IMR-90 (cell line): ENCODE results near the gene POU2F1. TPM values are rescaled to one million over a fixed set of nuclear protein-coding genes. Genes with fewer than 3 reads are reported as not detected.

Experiments used
- ATAC-seq: fragments of 200-7000 bp; cut with Tn5 transposase; 2 replicates; pipeline ENCODE4 v1.9.1; 2020; ENCODE audit warnings: low read depth, mild to moderate bottlenecking, moderate library complexity
- BruUV-seq: library from RNA; stranded (reverse); fragments of 400-500 nt; replicated peaks from 2 replicates; lab custom pipeline; 2021; lab: Mats Ljungman, UMichigan
- CTCF ChIA-PET: fragments of 300-600 bp; formaldehyde crosslinking; extraction: SDS; loops from one replicate; lab custom pipeline; 2021; ENCODE audit warnings: antibody characterized with exemption; lab: Yijun Ruan, JAX
- POLR2A ChIA-PET: fragments of 300-600 bp; sonication (Branson Sonifier 250); formaldehyde crosslinking; loops from one replicate; lab custom pipeline; 2022; ENCODE audit warnings: antibody characterized with exemption; ENCODE audit not compliant: unreplicated experiment; lab: Charles Lee
- DNase-seq: peaks from one replicate; pipeline ENCODE4 v3.0.0; 2013
- H2AFZ ChIP-seq: replicated peaks from 2 replicates; pipeline ENCODE3; 2013; ENCODE audit warnings: low read length, mild to moderate bottlenecking; ENCODE audit not compliant: poor library complexity
- H2AK5ac ChIP-seq: 2 replicates; pipeline ENCODE4 v1.6.1; 2013; ENCODE audit warnings: low read depth, low read length, inconsistent platforms
- H2AK9ac ChIP-seq: replicated peaks from 2 replicates; pipeline ENCODE3; 2013; ENCODE audit warnings: mild to moderate bottlenecking, low read depth, low read length, moderate library complexity; ENCODE audit not compliant: poor library complexity
- H2BK120ac ChIP-seq: 2 replicates; pipeline ENCODE4 v1.6.1; 2013; ENCODE audit warnings: low read depth, low read length, inconsistent platforms
- H2BK15ac ChIP-seq: 3 replicates; pipeline ENCODE4 v1.6.1; 2013; ENCODE audit warnings: low read depth, low read length, inconsistent platforms
- H2BK20ac ChIP-seq: 2 replicates; pipeline ENCODE4 v1.6.1; 2013; ENCODE audit warnings: low read depth, mild to moderate bottlenecking, inconsistent platforms, low read length, moderate library complexity
- H2BK5ac ChIP-seq: 2 replicates; pipeline ENCODE4 v1.6.1; 2013; ENCODE audit warnings: mild to moderate bottlenecking, low read depth, low read length, inconsistent platforms; ENCODE audit not compliant: poor library complexity, severe bottlenecking
- H3K14ac ChIP-seq: replicated peaks from 2 replicates; pipeline ENCODE4 v1.6.1; 2013; ENCODE audit warnings: low read depth, low read length, inconsistent platforms
- H3K18ac ChIP-seq: 2 replicates; pipeline ENCODE4 v1.6.1; 2013; ENCODE audit warnings: low read depth, low read length, control low read depth
- H3K23ac ChIP-seq: 2 replicates; pipeline ENCODE4 v1.6.1; 2013; ENCODE audit warnings: low read depth, low read length, inconsistent platforms
- H3K27ac ChIP-seq: 2 replicates; pipeline ENCODE4 v1.5.1; 2013; ENCODE audit warnings: mild to moderate bottlenecking, control low read depth, low read length; ENCODE audit not compliant: insufficient read depth
- H3K27me3 ChIP-seq: 2 replicates; pipeline ENCODE4 v1.6.1; 2013; ENCODE audit warnings: low read length; ENCODE audit not compliant: control insufficient read depth, insufficient read depth
- H3K36me3 ChIP-seq: 2 replicates; pipeline ENCODE4 v1.6.1; 2013; ENCODE audit warnings: low read length, mixed read lengths; ENCODE audit not compliant: control insufficient read depth, insufficient read depth
- H3K4ac ChIP-seq: 2 replicates; pipeline ENCODE4 v1.6.1; 2013; ENCODE audit warnings: low read depth, low read length, inconsistent platforms
- H3K4me1 ChIP-seq: 2 replicates; pipeline ENCODE4 v1.6.1; 2013; ENCODE audit warnings: low read length, mixed read lengths; ENCODE audit not compliant: control insufficient read depth, insufficient read depth
- H3K4me2 ChIP-seq: 2 replicates; pipeline ENCODE4 v1.6.1; 2013; ENCODE audit warnings: low read depth, mild to moderate bottlenecking, control low read depth, low read length, moderate library complexity
- H3K4me3 ChIP-seq: 2 replicates; pipeline ENCODE4 v1.5.1; 2013; ENCODE audit warnings: low read depth, mild to moderate bottlenecking, control low read depth, low read length, moderate library complexity; ENCODE audit not compliant: insufficient read depth
- H3K56ac ChIP-seq: 2 replicates; pipeline ENCODE4 v1.6.1; 2013; ENCODE audit warnings: low read length, inconsistent platforms; ENCODE audit not compliant: insufficient read depth; ENCODE audit errors: extremely low read depth
- H3K79me1 ChIP-seq, 2 experiments: 2 replicates each; pipeline ENCODE4 v1.6.1; 2013; ENCODE audit warnings: low read length in 2 of 2, inconsistent platforms in 1 of 2, low read depth in 1 of 2
- H3K9ac ChIP-seq: 2 replicates; pipeline ENCODE4 v1.6.1; 2013; ENCODE audit warnings: low read depth, low read length, control low read depth
- H3K9me1 ChIP-seq: 2 replicates; pipeline ENCODE4 v1.6.1; 2013; ENCODE audit warnings: low read length, inconsistent platforms; ENCODE audit not compliant: insufficient read depth
- H3K9me3 ChIP-seq: 2 replicates; pipeline ENCODE4 v1.6.1; 2013; ENCODE audit warnings: low read length; ENCODE audit not compliant: control insufficient read depth, insufficient read depth
- H4K20me1 ChIP-seq: 2 replicates; pipeline ENCODE4 v1.6.1; 2013; ENCODE audit warnings: low read length, inconsistent platforms; ENCODE audit not compliant: insufficient read depth
- H4K5ac ChIP-seq: 2 replicates; pipeline ENCODE4 v1.6.1; 2013; ENCODE audit warnings: mild to moderate bottlenecking, low read depth, low read length, control low read depth
- H4K8ac ChIP-seq, 2 experiments: 2 replicates each; pipeline ENCODE4 v1.6.1; 2013; ENCODE audit warnings: low read depth in 2 of 2, low read length in 2 of 2, control low read depth in 1 of 2, inconsistent platforms in 1 of 2
- H4K91ac ChIP-seq: 2 replicates; pipeline ENCODE4 v1.6.1; 2013; ENCODE audit warnings: low read depth, low read length, inconsistent platforms; ENCODE audit not compliant: insufficient read depth
- BHLHE40 ChIP-seq: fragments of 150-350 bp; IDR thresholded peaks from 2 replicates; pipeline ENCODE4 v1.6.1; 2016; ENCODE audit warnings: mild to moderate bottlenecking, low read depth, low read length
- CEBPB ChIP-seq: IDR thresholded peaks from 2 replicates; pipeline ENCODE4 v1.6.1; 2012; ENCODE audit warnings: low read depth, low read length, improper control_type of control experiment
- FOS ChIP-seq: fragments of 150-350 bp; IDR thresholded peaks from 2 replicates; pipeline ENCODE4 v1.6.1; 2016; ENCODE audit warnings: low read depth, low read length
- MAFK ChIP-seq: IDR thresholded peaks from 2 replicates; pipeline ENCODE4 v1.6.1; 2012; ENCODE audit warnings: low read depth, low read length, improper control_type of control experiment
- MAZ ChIP-seq: IDR thresholded peaks from 2 replicates; pipeline ENCODE4 v1.6.1; 2012; ENCODE audit warnings: low read depth, mild to moderate bottlenecking, low read length, improper control_type of control experiment, moderate library complexity, borderline replicate concordance
- NFE2L2 ChIP-seq: fragments of 150-350 bp; IDR thresholded peaks from 2 replicates; pipeline ENCODE4 v1.6.1; 2016; ENCODE audit warnings: low read depth, mild to moderate bottlenecking, low read length
- POLR2A ChIP-seq: IDR thresholded peaks from 2 replicates; pipeline ENCODE4 v1.6.1; 2012; ENCODE audit warnings: mild to moderate bottlenecking, low read depth, low read length
- RFX5 ChIP-seq: IDR thresholded peaks from 2 replicates; pipeline ENCODE4 v1.8.0; 2012; ENCODE audit warnings: low read depth, mild to moderate bottlenecking, low read length, moderate library complexity
- WGBS, 2 experiments: methylation state at CpG; one replicate each; pipeline versions ENCODE4 v1.1.5 to v1.1.7; 2013; ENCODE audit warnings: missing lambda C conversion rate in 2 of 2; ENCODE audit not compliant: insufficient read length in 1 of 2; ENCODE audit errors: extremely low coverage in 2 of 2; 5-methylcytosine and 5-hydroxymethylcytosine counted together
- dilution Hi-C: fragments of 300-500 bp; cut with HindIII; formaldehyde crosslinking; loops from one replicate; pipeline ENCODE4 v1.14.3; 2018; ENCODE audit warnings: low sequenced_read_pairs; ENCODE audit not compliant: unreplicated experiment
- in situ Hi-C: fragments of 300-500 bp; cut with MboI; formaldehyde crosslinking; loops from 3 replicates; pipeline ENCODE4 v1.14.3; 2019; ENCODE audit warnings: low sequenced_read_pairs, inconsistent platforms, mixed read lengths
- intact Hi-C: fragments of 100-400 bp; cut with micrococcal nuclease; formaldehyde crosslinking; loops from 2 replicates; pipeline ENCODE4 v1.10.0; 2022
- polyA plus RNA-seq, 3 experiments: library from polyadenylated mRNA; depleted of rRNA; stranded (reverse); fragments of >200 nt; gene quantifications; 2 replicates each; pipeline ENCODE4 v1.2.3, GENCODE V29; 2012; ENCODE audit warnings: low replicate concordance in 1 of 3
- total RNA-seq: library from RNA; depleted of rRNA; stranded (reverse); fragments of >200 nt; gene quantifications from 2 replicates; pipeline ENCODE4 v1.2.3, GENCODE V29; 2012
- TF ChIP-seq, protein P1 (sequence below): conservative IDR thresholded peaks from 2 replicates; pipeline ENCODE4 v1.5.1; 2012; ENCODE audit warnings: mild to moderate bottlenecking, low read depth, low read length, improper control_type of control experiment
- TF ChIP-seq, protein P2 (sequence below): fragments of 150-350 bp; IDR thresholded peaks from 2 replicates; pipeline ENCODE4 v1.6.1; 2017; ENCODE audit warnings: mild to moderate bottlenecking, antibody characterized with exemption, low read length, low read depth
- TF ChIP-seq, protein P3 (sequence below): fragments of 150-350 bp; IDR thresholded peaks from 2 replicates; pipeline ENCODE4 v1.6.1; 2016; ENCODE audit warnings: low read depth, mild to moderate bottlenecking, low read length, moderate library complexity, borderline replicate concordance

POU2F1 gene
- total and polyA plus RNA-seq, 2 of the 4 experiments (the other 2 are of a cell fraction), result 1.2 to 3.4 TPM

DNA sequence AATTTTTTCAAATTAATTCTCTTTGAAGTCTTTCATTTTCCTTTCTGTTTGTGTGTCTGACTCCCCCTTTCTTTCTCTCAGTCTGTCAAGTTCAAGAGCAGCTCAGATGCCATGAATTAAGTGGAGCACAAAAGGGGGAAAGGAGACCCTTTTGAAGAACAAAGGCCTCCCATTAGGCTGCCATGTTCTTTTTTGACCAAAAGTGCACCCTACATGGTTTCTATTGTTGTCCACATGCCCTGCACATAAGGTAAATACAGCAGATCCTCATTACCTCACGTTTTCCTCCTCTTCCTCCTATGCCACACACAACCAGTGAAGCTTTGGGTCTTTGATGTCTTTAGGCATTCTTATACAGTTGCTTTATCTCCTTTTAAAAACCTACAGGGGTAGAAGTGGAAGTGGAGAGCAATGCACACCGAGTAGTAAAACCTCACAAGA is 47.7 kb downstream of the POU2F1 start:
- no peak overlapping the region for H3K23ac ChIP-seq
- CTCF ChIA-PET, result interaction anchor here (0.5 to 1.9 kb wide), 15 partner anchors 10 to 215 kb away, joined by 3 to 25 read pairs (median 3); no protein-coding TSS in a partner anchor
- H4K91ac ChIP-seq, result no peak overlapping the region
- dilution Hi-C loops (loop anchor here (25.0 kb wide), 1 partner anchor 169 kb away; no protein-coding TSS in a partner anchor), intact Hi-C loops (loop anchor here (1.0 to 5.0 kb wide), 4 partner anchors 46 to 419 kb away; partner anchors contain the start of gene POU2F1), in situ Hi-C loops (loop anchor here (5.0 to 25.0 kb wide), 3 partner anchors 169 to 419 kb away; no protein-coding TSS in a partner anchor)
- DNase-seq (no peak), ATAC-seq (no peak)
- H3K14ac ChIP-seq, result no peak overlapping the region
- H3K79me1 ChIP-seq, result peaks cover 10 to 15% of the 10 kb centered on the region in 2 experiments
- no peak overlapping the region for H4K5ac ChIP-seq
- H2BK5ac ChIP-seq, result no peak overlapping the region
- H2BK20ac ChIP-seq, result no peak overlapping the region
- no peak overlapping the region for H2AK9ac ChIP-seq
- no peak overlapping the region for H2BK15ac ChIP-seq
- no peaks in the 10 kb centered on the region; the same call in 1 of the 2 replicates for H3K4me1 ChIP-seq
- POLR2A ChIA-PET, result interaction anchor here (0.7 kb wide), 1 partner anchor 1635 kb away, joined by 3 read pairs; no protein-coding TSS in a partner anchor
- no peaks in the 10 kb centered on the region for H3K36me3 ChIP-seq
- H3K4me2 ChIP-seq, result no peak overlapping the region
- H3K18ac ChIP-seq, result no peak overlapping the region
- H2AK5ac ChIP-seq, result no peak overlapping the region
- no peak overlapping the region for H2AFZ ChIP-seq
- no peak overlapping the region for H3K27ac ChIP-seq
- H3K4ac ChIP-seq, result no peak overlapping the region
- no peak overlapping the region for H4K8ac ChIP-seq
- no peak overlapping the region for H3K56ac ChIP-seq
- H4K20me1 ChIP-seq, result peaks cover 3% of the 10 kb centered on the region; the same call in 1 of the 2 replicates
- no peaks in the 10 kb centered on the region for H3K9me3 ChIP-seq
- no peak overlapping the region for H2BK120ac ChIP-seq
- no peak overlapping the region for H3K4me3 ChIP-seq
- H3K9ac ChIP-seq, result no peak overlapping the region
- no peaks in the 10 kb centered on the region for H3K9me1 ChIP-seq
- no CpG with 5 or more reads among the region's 2 CpGs for WGBS, 2 experiments
- H3K27me3 ChIP-seq, result no peaks in the 10 kb centered on the region
- TF ChIP-seq, protein P1, sequence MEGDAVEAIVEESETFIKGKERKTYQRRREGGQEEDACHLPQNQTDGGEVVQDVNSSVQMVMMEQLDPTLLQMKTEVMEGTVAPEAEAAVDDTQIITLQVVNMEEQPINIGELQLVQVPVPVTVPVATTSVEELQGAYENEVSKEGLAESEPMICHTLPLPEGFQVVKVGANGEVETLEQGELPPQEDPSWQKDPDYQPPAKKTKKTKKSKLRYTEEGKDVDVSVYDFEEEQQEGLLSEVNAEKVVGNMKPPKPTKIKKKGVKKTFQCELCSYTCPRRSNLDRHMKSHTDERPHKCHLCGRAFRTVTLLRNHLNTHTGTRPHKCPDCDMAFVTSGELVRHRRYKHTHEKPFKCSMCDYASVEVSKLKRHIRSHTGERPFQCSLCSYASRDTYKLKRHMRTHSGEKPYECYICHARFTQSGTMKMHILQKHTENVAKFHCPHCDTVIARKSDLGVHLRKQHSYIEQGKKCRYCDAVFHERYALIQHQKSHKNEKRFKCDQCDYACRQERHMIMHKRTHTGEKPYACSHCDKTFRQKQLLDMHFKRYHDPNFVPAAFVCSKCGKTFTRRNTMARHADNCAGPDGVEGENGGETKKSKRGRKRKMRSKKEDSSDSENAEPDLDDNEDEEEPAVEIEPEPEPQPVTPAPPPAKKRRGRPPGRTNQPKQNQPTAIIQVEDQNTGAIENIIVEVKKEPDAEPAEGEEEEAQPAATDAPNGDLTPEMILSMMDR, result no peak
- TF ChIP-seq RFX5, result no peak
- TF ChIP-seq POLR2A, result no peak
- TF ChIP-seq FOS, result no peak
- TF ChIP-seq, protein P2, sequence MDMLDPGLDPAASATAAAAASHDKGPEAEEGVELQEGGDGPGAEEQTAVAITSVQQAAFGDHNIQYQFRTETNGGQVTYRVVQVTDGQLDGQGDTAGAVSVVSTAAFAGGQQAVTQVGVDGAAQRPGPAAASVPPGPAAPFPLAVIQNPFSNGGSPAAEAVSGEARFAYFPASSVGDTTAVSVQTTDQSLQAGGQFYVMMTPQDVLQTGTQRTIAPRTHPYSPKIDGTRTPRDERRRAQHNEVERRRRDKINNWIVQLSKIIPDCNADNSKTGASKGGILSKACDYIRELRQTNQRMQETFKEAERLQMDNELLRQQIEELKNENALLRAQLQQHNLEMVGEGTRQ, result no peak
- TF ChIP-seq NFE2L2, result no peak
- TF ChIP-seq, protein P3, sequence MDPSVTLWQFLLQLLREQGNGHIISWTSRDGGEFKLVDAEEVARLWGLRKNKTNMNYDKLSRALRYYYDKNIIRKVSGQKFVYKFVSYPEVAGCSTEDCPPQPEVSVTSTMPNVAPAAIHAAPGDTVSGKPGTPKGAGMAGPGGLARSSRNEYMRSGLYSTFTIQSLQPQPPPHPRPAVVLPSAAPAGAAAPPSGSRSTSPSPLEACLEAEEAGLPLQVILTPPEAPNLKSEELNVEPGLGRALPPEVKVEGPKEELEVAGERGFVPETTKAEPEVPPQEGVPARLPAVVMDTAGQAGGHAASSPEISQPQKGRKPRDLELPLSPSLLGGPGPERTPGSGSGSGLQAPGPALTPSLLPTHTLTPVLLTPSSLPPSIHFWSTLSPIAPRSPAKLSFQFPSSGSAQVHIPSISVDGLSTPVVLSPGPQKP, result no peak
- no peak for TF ChIP-seq MAFK
- no peak for TF ChIP-seq MAZ
- TF ChIP-seq CEBPB, result no peak
- TF ChIP-seq BHLHE40, result no peak
- BruUV-seq, result no TSS peak
